Fibroblast of villous mesenchyme (primary cell): ENCODE data around the gene ASB18. TPM values are rescaled to one million over a fixed set of nuclear protein-coding genes. Genes with fewer than 3 reads are reported as not detected.

ENCODE experiments used
- DNase-seq: peaks from one replicate; pipeline ENCODE4 v3.0.0-alpha.2; 2010; ENCODE audit warnings: low read depth
- H3K4me3 ChIP-seq: 2 replicates; pipeline ENCODE4 v1.5.1; 2011; ENCODE audit warnings: low read depth, mild to moderate bottlenecking, low read length
- CTCF ChIP-seq: IDR thresholded peaks from 2 replicates; pipeline ENCODE4 v1.5.1; 2012; ENCODE audit warnings: low read depth, mild to moderate bottlenecking, low read length; ENCODE audit not compliant: insufficient read depth
- total RNA-seq: library from RNA; depleted of rRNA; stranded (reverse); fragments of >200 nt; gene quantifications from 2 replicates; pipeline ENCODE4 v1.2.3, GENCODE V29; 2012

The ASB18 gene
- total RNA-seq, 1 donor: not detected

GRCh38 chr2:236254674-236255073 is 9.5 kb downstream of the ASB18 start:
- DNase-seq: no peak
- H3K4me3 ChIP-seq: no peak overlapping the region
- TF ChIP-seq CTCF: no peak

DNA sequence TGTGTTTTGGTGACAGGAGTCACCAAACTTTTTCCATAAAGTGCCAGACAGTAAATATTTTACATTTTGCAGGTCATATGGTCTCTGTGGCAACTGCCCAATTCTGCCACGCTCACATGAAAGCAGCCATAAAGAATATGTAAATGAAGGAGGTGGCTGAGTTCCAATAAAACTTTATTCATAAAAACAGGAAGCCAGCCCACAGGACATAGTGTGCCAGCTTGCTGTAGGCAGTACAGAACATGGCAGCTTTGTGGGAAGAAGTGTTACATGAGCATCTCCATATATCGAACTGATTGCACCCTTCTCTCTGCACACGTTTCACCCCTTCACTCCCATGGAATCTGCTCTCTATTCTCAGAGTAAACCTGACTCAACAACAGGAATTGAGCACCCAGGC is 10.2 kb downstream of the ASB18 start:
- DNase-seq: no peak
- no peak for TF ChIP-seq CTCF
- no peak overlapping the region for H3K4me3 ChIP-seq

DNA sequence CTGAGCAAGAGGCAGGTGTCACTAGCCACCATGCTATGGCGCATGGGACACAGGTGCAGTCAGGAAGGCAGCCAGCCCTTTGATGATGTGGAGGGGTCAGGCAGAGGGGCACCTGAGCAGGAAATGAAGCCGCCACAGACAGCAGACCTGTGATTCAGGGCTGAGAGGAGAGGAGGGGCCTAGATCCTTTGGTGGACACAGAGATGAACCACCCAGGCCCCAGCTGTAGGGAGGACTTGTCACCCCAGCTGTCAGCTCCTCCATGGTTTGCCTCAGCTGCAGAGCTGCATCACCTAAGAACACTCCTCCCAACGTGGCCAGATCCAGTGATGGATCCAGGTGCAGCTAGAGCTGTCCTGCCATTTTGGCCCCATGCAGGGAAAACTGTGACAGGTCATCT is 11.6 kb downstream of the ASB18 start:
- DNase-seq: no peak
- TF ChIP-seq CTCF: no peak
- H3K4me3 ChIP-seq: no peak overlapping the region

GRCh38 chr2:236250909-236251579 is 13.2 kb downstream of the ASB18 start:
- TF ChIP-seq CTCF: no peak
- DNase-seq: no peak
- no peak overlapping the region for H3K4me3 ChIP-seq

- TF ChIP-seq CTCF: no peak
- H3K4me3 ChIP-seq: no peak overlapping the region
- no peak for DNase-seq
Observed at GRCh38 chr2:236250286-236250685, 13.9 kb downstream of the ASB18 start.

- H3K4me3 ChIP-seq: no peak overlapping the region
- TF ChIP-seq CTCF: no peak
- DNase-seq: no peak
Observed at GRCh38 chr2:236249066-236249465, 15.1 kb downstream of the ASB18 start.

DNA sequence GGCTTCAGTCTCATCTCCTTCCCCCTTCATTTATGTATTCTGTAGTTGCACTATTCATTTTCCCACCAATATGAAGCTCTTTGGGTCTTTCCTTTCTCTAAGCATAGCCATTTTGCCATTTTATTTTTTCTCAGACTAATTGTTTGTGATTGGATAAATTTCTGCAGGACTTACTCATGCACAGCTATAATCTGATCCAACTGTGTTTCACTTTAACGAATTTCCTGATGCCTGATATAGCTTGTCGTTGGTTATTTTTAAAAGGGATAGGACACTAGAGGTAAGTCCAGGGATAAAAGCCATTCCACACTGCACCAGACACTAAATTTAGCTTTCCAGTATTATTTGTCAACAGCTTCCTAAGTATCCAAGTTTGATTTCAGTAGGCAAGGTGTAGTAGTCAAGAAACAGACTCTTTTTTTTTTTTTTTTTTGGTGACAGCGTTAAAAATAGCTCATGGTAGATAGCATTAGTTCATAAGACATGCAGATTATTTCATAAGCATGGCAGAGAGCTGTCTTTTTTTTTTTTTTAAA is 17.4 kb downstream of the ASB18 start:
- DNase-seq: no peak
- TF ChIP-seq CTCF: no peak

More for the DNA sequence above, 17.4 kb downstream of the ASB18 start:
- no peak overlapping the region for H3K4me3 ChIP-seq
